Activated CD8-positive, alpha-beta memory T cell treated with anti-CD3 and anti-CD28 coated beads for 48 hours (primary cell): ENCODE results near the gene TLK2.
A peak's percentile ranks its signal among the peaks of the same experiment; 100 is the strongest.
"Not testable (repeated sequence)": the region's sequence is repeated elsewhere in the genome, so short reads cannot be mapped to it uniquely, and the experiment has no call there.

Experiments used
- DNase-seq, 3 experiments: peaks; one replicate each; pipeline ENCODE4 v3.0.0-alpha.2; 2020; ENCODE audit warnings: low read depth in 2 of 3, low spot score in 2 of 3

Gene TLK2

GRCh38 chr17:62478424-62478879 lies at the start of gene TLK2:
Gene TLK2 (plus strand): TSS chr17:62478825. CDS start chr17:62481126, 2,301 bp downstream.
- DNase-seq: peak in 2 of 3 experiments; percentile 33 to 68

GRCh38 chr17:62435251-62435650 lies 43.4 kb upstream of the TLK2 start:
- not testable (repeated sequence) for DNase-seq

GRCh38 chr17:62441181-62441580 lies 37.4 kb upstream of the TLK2 start:
- not testable (repeated sequence) for DNase-seq

GRCh38 chr17:62444063-62444462 lies 34.6 kb upstream of the TLK2 start:
- DNase-seq: no peak

GRCh38 chr17:62445791-62446190 lies 32.8 kb upstream of the TLK2 start:
- DNase-seq: not testable (repeated sequence)

- DNase-seq: not testable (repeated sequence)
Observed at GRCh38 chr17:62452195-62452594, 26.4 kb upstream of the TLK2 start.

- not testable (repeated sequence) for DNase-seq
Observed at GRCh38 chr17:62453041-62453440, 25.6 kb upstream of the TLK2 start.

- DNase-seq: not testable (repeated sequence)
Observed at GRCh38 chr17:62453656-62454055, 25.0 kb upstream of the TLK2 start.

- not testable (repeated sequence) for DNase-seq
Observed at GRCh38 chr17:62454111-62454510, 24.5 kb upstream of the TLK2 start.

GRCh38 chr17:62456016-62456415 lies 22.6 kb upstream of the TLK2 start:
- DNase-seq: no peak

- DNase-seq: not testable (repeated sequence)
Observed at GRCh38 chr17:62458483-62458882, 20.1 kb upstream of the TLK2 start.

- DNase-seq: not testable (repeated sequence)
Observed at GRCh38 chr17:62464422-62464821, 14.2 kb upstream of the TLK2 start.

GRCh38 chr17:62465271-62465670 lies 13.4 kb upstream of the TLK2 start:
- not testable (repeated sequence) for DNase-seq

GRCh38 chr17:62470666-62471379 lies 7.8 kb upstream of the TLK2 start:
- peak; percentile 8 to 33 (median 18) for DNase-seq

- DNase-seq: not testable (repeated sequence)
Observed at GRCh38 chr17:62471380-62471880, 7.2 kb upstream of the TLK2 start.

GRCh38 chr17:62473030-62473982 lies 5.3 kb upstream of the TLK2 start:
- not testable (repeated sequence) for DNase-seq

GRCh38 chr17:62477111-62477510 lies 1.5 kb upstream of the TLK2 start:
- DNase-seq: not testable (repeated sequence)

GRCh38 chr17:62477718-62478408 lies 762 bp upstream of the TLK2 start:
- DNase-seq: peak; percentile 6 to 26 (median 9)

- DNase-seq: peak in 2 of 3 experiments; percentile 23 to 50
Observed at GRCh38 chr17:62478880-62479638, 434 bp downstream of the TLK2 start.

- peak in 2 of 3 experiments; percentile 2 to 10 for DNase-seq
Observed at GRCh38 chr17:62479639-62480258, 1.1 kb downstream of the TLK2 start.
